Activated CD4-positive, alpha-beta memory T cell treated with anti-CD3 and anti-CD28 coated beads for 36 hours (primary cell): ENCODE results near the gene FKBP4. TPM values are rescaled to one million over a fixed set of nuclear protein-coding genes. Genes with fewer than 3 reads are reported as not detected.

ENCODE experiments used
- CTCF ChIA-PET: fragments of 350-600 bp; sonication (Branson Sonifier 250); formaldehyde crosslinking; loops from one replicate; lab custom pipeline; 2021; ENCODE audit warnings: antibody characterized with exemption, inconsistent platforms; lab: Charles Lee
- POLR2A ChIA-PET: fragments of 350-600 bp; sonication (Branson Sonifier 250); formaldehyde crosslinking; loops from one replicate; lab custom pipeline; 2021; ENCODE audit warnings: antibody characterized with exemption; lab: Charles Lee
- DNase-seq: peaks from one replicate; pipeline ENCODE4 v3.0.0-alpha.2; 2020
- H3K27ac Mint-ChIP-seq: one replicate; pipeline ENCODE4 v1.8.0; 2021; ENCODE audit warnings: mixed read lengths
- H3K27me3 Mint-ChIP-seq: one replicate; pipeline ENCODE4 v1.8.0; 2021; ENCODE audit warnings: mixed read lengths
- H3K36me3 Mint-ChIP-seq: one replicate; pipeline ENCODE4 v1.8.0; 2021; ENCODE audit warnings: mixed read lengths
- H3K4me1 Mint-ChIP-seq: one replicate; pipeline ENCODE4 v1.8.0; 2021; ENCODE audit warnings: low read depth, mixed read lengths
- H3K4me3 Mint-ChIP-seq: one replicate; pipeline ENCODE4 v1.8.0; 2021; ENCODE audit warnings: mild to moderate bottlenecking, mixed read lengths
- H3K9me3 Mint-ChIP-seq: one replicate; pipeline ENCODE4 v1.8.0; 2021; ENCODE audit warnings: mixed read lengths
- intact Hi-C: fragments of 100-400 bp; cut with micrococcal nuclease; formaldehyde crosslinking; loops from one replicate; pipeline ENCODE4 v1.15.1; 2023
- total RNA-seq, 2 experiments: library from RNA; stranded (reverse); gene quantifications; one replicate each; pipeline ENCODE4 v1.2.3, GENCODE V29; 2021

Gene FKBP4
- total RNA-seq, 2 experiments from 2014 or later: 144 to 153 TPM

- no peak for DNase-seq
- intact Hi-C loops: no loop called here
- Mint-ChIP-seq H3K9me3 (no peaks in the 10 kb centered on the region), H3K4me3 (no peak overlapping the region), H3K4me1 (no peaks in the 10 kb centered on the region), H3K36me3 (peaks cover 59% of the 10 kb centered on the region), H3K27ac (no peak overlapping the region), H3K27me3 (no peaks in the 10 kb centered on the region)
- ChIA-PET CTCF (no interaction called here), POLR2A (no interaction called here)
Observed at GRCh38 chr12:2824541-2824940, 29.8 kb downstream of the FKBP4 start.

DNA sequence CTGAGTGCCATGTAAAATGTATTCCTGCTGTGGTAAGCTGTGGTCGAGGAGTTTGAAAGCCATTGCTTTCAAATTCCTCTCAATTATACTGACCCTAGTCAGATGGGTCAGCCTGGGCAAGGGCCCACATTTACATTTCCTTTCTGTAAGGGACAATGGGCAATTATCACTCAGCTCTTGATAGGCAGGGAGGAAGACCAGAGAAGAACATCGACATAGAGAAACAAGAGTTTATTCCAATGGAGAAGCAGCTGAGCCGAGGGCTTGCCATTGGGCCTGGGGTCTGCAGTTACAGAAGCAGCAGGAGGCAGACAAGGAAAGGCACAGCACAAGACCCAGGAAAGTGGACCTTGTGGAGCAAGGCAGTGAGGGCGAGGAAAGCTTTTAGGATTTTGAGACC, 30.4 kb downstream of the FKBP4 start:
- intact Hi-C loops: no loop called here
- CTCF ChIA-PET: interaction anchor here (0.6 kb wide), 1 partner anchor 39 kb away, joined by 5 read pairs; no protein-coding TSS in a partner anchor
- peaks cover 53% of the 10 kb centered on the region for H3K36me3 Mint-ChIP-seq
- no peak overlapping the region for H3K27ac Mint-ChIP-seq
- H3K27me3 Mint-ChIP-seq: no peaks in the 10 kb centered on the region
- H3K9me3 Mint-ChIP-seq: no peaks in the 10 kb centered on the region
- no peak for DNase-seq
- POLR2A ChIA-PET: no interaction called here
- no peak overlapping the region for H3K4me3 Mint-ChIP-seq
- H3K4me1 Mint-ChIP-seq: no peaks in the 10 kb centered on the region

GRCh38 chr12:2826036-2826435, 31.3 kb downstream of the FKBP4 start:
- Mint-ChIP-seq H3K36me3 (peaks cover 52% of the 10 kb centered on the region), H3K9me3 (no peaks in the 10 kb centered on the region), H3K27ac (no peak overlapping the region), H3K27me3 (no peaks in the 10 kb centered on the region), H3K4me3 (no peak overlapping the region), H3K4me1 (no peaks in the 10 kb centered on the region)
- no peak for DNase-seq
- ChIA-PET POLR2A (no interaction called here), CTCF (interaction anchor here (1.1 kb wide), 1 partner anchor 19 kb away, joined by 3 read pairs; no protein-coding TSS in a partner anchor)
- intact Hi-C loops: no loop called here

- Mint-ChIP-seq H3K27me3 (no peaks in the 10 kb centered on the region), H3K4me3 (no peak overlapping the region), H3K36me3 (peaks cover 53% of the 10 kb centered on the region), H3K4me1 (no peaks in the 10 kb centered on the region), H3K27ac (no peak overlapping the region), H3K9me3 (no peaks in the 10 kb centered on the region)
- ChIA-PET POLR2A (no interaction called here), CTCF (interaction anchor here (1.1 kb wide), 1 partner anchor 18 kb away, joined by 3 read pairs; no protein-coding TSS in a partner anchor)
- DNase-seq: no peak
- intact Hi-C loops: no loop called here
Observed at GRCh38 chr12:2826721-2827515, 32.1 kb downstream of the FKBP4 start.

DNA sequence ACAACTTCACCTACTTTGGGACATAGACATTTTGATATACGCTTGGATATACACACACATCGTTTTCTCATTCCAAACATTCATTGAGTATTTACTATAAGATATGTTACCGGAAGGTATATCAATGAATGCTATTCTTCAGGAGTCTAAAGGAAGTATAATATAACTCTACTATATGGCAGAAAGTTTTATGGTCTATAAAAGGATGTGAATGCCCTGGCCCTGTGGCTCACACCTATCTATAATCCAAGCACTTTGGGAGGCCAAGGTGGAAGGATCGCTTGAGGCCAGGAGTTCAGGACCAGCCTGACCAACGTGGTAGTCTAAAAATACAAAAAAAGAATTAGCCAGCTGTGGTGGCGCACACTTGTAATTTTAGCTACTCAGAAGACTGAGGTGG, 34.5 kb downstream of the FKBP4 start:
- intact Hi-C loops: no loop called here
- DNase-seq: no peak
- no peak overlapping the region for H3K27ac Mint-ChIP-seq
- CTCF ChIA-PET: no interaction called here
- no peak overlapping the region for H3K4me3 Mint-ChIP-seq
- H3K4me1 Mint-ChIP-seq: peaks cover 3% of the 10 kb centered on the region
- H3K9me3 Mint-ChIP-seq: no peaks in the 10 kb centered on the region
- POLR2A ChIA-PET: no interaction called here
- no peaks in the 10 kb centered on the region for H3K27me3 Mint-ChIP-seq
- H3K36me3 Mint-ChIP-seq: peaks cover 32% of the 10 kb centered on the region

- CTCF ChIA-PET: interaction anchor here (1.2 kb wide), 1 partner anchor 21 kb away, joined by 3 read pairs; no protein-coding TSS in a partner anchor
- no peak for DNase-seq
Observed at GRCh38 chr12:2832550-2833127, 37.9 kb downstream of the FKBP4 start.

GRCh38 chr12:2833327-2833726, 38.6 kb downstream of the FKBP4 start:
- no peak for DNase-seq
- intact Hi-C loops: no loop called here
- Mint-ChIP-seq H3K4me1 (peaks cover 6% of the 10 kb centered on the region), H3K27ac (no peak overlapping the region), H3K36me3 (peaks cover 19% of the 10 kb centered on the region), H3K27me3 (no peaks in the 10 kb centered on the region), H3K9me3 (no peaks in the 10 kb centered on the region), H3K4me3 (no peak overlapping the region)
- CTCF ChIA-PET: interaction anchor here (1.2 kb wide), 1 partner anchor 20 kb away, joined by 3 read pairs; no protein-coding TSS in a partner anchor
- POLR2A ChIA-PET: no interaction called here

More at GRCh38 chr12:2832550-2833127, 37.9 kb downstream of the FKBP4 start:
- Mint-ChIP-seq H3K27me3 (no peaks in the 10 kb centered on the region), H3K36me3 (peaks cover 23% of the 10 kb centered on the region), H3K4me1 (peaks cover 6% of the 10 kb centered on the region), H3K4me3 (no peak overlapping the region), H3K9me3 (no peaks in the 10 kb centered on the region), H3K27ac (no peak overlapping the region)
- intact Hi-C loops: no loop called here
- POLR2A ChIA-PET: no interaction called here

GRCh38 chr12:2833810-2834209, 39.0 kb downstream of the FKBP4 start:
- peaks cover 16% of the 10 kb centered on the region for H3K36me3 Mint-ChIP-seq
- peaks cover 6% of the 10 kb centered on the region for H3K4me1 Mint-ChIP-seq
- no peak overlapping the region for H3K4me3 Mint-ChIP-seq
- CTCF ChIA-PET: no interaction called here
- intact Hi-C loops: no loop called here
- H3K9me3 Mint-ChIP-seq: no peaks in the 10 kb centered on the region
- DNase-seq: no peak
- POLR2A ChIA-PET: no interaction called here
- H3K27ac Mint-ChIP-seq: no peak overlapping the region
- no peaks in the 10 kb centered on the region for H3K27me3 Mint-ChIP-seq

- intact Hi-C loops: no loop called here
- Mint-ChIP-seq H3K27me3 (no peaks in the 10 kb centered on the region), H3K36me3 (peaks cover 20% of the 10 kb centered on the region), H3K4me1 (peaks cover 6% of the 10 kb centered on the region), H3K9me3 (no peaks in the 10 kb centered on the region), H3K27ac (no peak within 1 kb of the TSS), H3K4me3 (no peak within 1 kb of the TSS)
- ChIA-PET POLR2A (no interaction called here), CTCF (no interaction called here)
- no peak for DNase-seq
Observed at GRCh38 chr12:2834581-2835491, 40.1 kb downstream of the FKBP4 start, which contains the start of gene NRIP2. Gene NRIP2 (minus strand): TSS chr12:2835035. CDS start chr12:2834983, 52 bp downstream.

- peaks cover 21% of the 10 kb centered on the region for H3K36me3 Mint-ChIP-seq
- no peak overlapping the region for H3K27ac Mint-ChIP-seq
- ChIA-PET CTCF (no interaction called here), POLR2A (no interaction called here)
- no peaks in the 10 kb centered on the region for H3K9me3 Mint-ChIP-seq
- no peaks in the 10 kb centered on the region for H3K27me3 Mint-ChIP-seq
- H3K4me1 Mint-ChIP-seq: peaks cover 6% of the 10 kb centered on the region
- intact Hi-C loops: no loop called here
- H3K4me3 Mint-ChIP-seq: no peak overlapping the region
- DNase-seq: no peak
Observed at GRCh38 chr12:2835691-2836403, 41.1 kb downstream of the FKBP4 start.

DNA sequence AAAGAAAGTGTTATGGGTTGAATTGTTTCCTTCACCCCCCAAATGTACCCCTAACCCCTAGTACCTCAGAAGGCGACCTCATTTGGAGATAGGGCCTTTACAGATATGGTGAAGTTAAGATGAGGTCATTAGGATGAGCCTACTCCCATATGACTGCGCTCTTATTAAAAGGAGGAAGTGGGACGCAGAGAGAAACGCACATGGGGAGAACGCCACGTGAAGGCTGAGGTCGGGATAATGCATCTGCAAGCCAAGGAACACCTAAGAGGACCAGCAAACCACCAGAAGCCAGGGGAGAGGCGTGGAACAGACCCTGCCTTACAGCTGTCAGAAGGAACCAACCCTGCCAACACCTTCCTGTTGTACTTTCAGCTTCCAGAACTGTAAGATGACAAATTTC, 41.8 kb downstream of the FKBP4 start:
- no peak for DNase-seq
- no peaks in the 10 kb centered on the region for H3K27me3 Mint-ChIP-seq
- intact Hi-C loops: no loop called here
- POLR2A ChIA-PET: no interaction called here
- CTCF ChIA-PET: no interaction called here
- H3K4me3 Mint-ChIP-seq: no peak overlapping the region
- H3K4me1 Mint-ChIP-seq: peaks cover 6% of the 10 kb centered on the region
- H3K36me3 Mint-ChIP-seq: peaks cover 17% of the 10 kb centered on the region
- no peaks in the 10 kb centered on the region for H3K9me3 Mint-ChIP-seq
- no peak overlapping the region for H3K27ac Mint-ChIP-seq
